ENCODE data around the gene MTURN. TPM values are rescaled to one million over a fixed set of nuclear protein-coding genes. Genes with fewer than 3 reads are reported as not detected.

MTURN gene
- total RNA-seq, 1 donor from 2014 or later: 368 TPM

- DNase-seq (ENCODE audit: low spot score in 2 of 2) (peak; percentile 74 to 79), FAIRE-seq (no peak)
Observed at GRCh38 chr7:30135301-30136116, 723 bp downstream of the MTURN start.

- DNase-seq (ENCODE audit: low spot score in 2 of 2): no peak
- FAIRE-seq: no peak
Observed at GRCh38 chr7:30136117-30136731, 1.4 kb downstream of the MTURN start.

- FAIRE-seq (no peak), DNase-seq (ENCODE audit: low spot score in 2 of 2) (no peak)
Observed at GRCh38 chr7:30136743-30137485, 2.1 kb downstream of the MTURN start.

GRCh38 chr7:30139836-30140384, 5.1 kb downstream of the MTURN start:
- no peak for FAIRE-seq
- no peak for DNase-seq (ENCODE audit: low spot score in 2 of 2)

- FAIRE-seq (no peak), DNase-seq (ENCODE audit: low spot score in 2 of 2) (no peak)
Observed at GRCh38 chr7:30140456-30140855, 5.7 kb downstream of the MTURN start.

GRCh38 chr7:30142710-30143109, 7.9 kb downstream of the MTURN start:
- FAIRE-seq: no peak
- DNase-seq (ENCODE audit: low spot score in 2 of 2): no peak

GRCh38 chr7:30143748-30144251, 9.0 kb downstream of the MTURN start:
- FAIRE-seq (no peak), DNase-seq (ENCODE audit: low spot score in 2 of 2) (no peak)

- FAIRE-seq: no peak
- no peak for DNase-seq (ENCODE audit: low spot score in 2 of 2)
Observed at GRCh38 chr7:30144657-30145306, 10.0 kb downstream of the MTURN start.

GRCh38 chr7:30145426-30145970, 10.7 kb downstream of the MTURN start:
- DNase-seq (ENCODE audit: low spot score in 2 of 2) (no peak), FAIRE-seq (no peak)

GRCh38 chr7:30146127-30146612, 11.4 kb downstream of the MTURN start:
- FAIRE-seq: no peak
- no peak for DNase-seq (ENCODE audit: low spot score in 2 of 2)

- FAIRE-seq: no peak
- no peak for DNase-seq (ENCODE audit: low spot score in 2 of 2)
Observed at GRCh38 chr7:30147223-30147622, 12.4 kb downstream of the MTURN start.

- DNase-seq (ENCODE audit: low spot score in 2 of 2) (no peak), FAIRE-seq (no peak)
Observed at GRCh38 chr7:30147785-30148184, 13.0 kb downstream of the MTURN start.

- DNase-seq (ENCODE audit: low spot score in 2 of 2) (no peak), FAIRE-seq (no peak)
Observed at GRCh38 chr7:30148426-30148825, 13.6 kb downstream of the MTURN start.

- FAIRE-seq (no peak), DNase-seq (ENCODE audit: low spot score in 2 of 2) (no peak)
Observed at GRCh38 chr7:30148951-30149459, 14.2 kb downstream of the MTURN start.

- DNase-seq (ENCODE audit: low spot score in 2 of 2): no peak
- FAIRE-seq: no peak
Observed at GRCh38 chr7:30149640-30150272, 15.0 kb downstream of the MTURN start.

- FAIRE-seq (no peak), DNase-seq (ENCODE audit: low spot score in 2 of 2) (no peak)
Observed at GRCh38 chr7:30150711-30151110, 15.9 kb downstream of the MTURN start.

- DNase-seq (ENCODE audit: low spot score in 2 of 2) (no peak), FAIRE-seq (no peak)
Observed at GRCh38 chr7:30154111-30154587, 19.4 kb downstream of the MTURN start.

- FAIRE-seq: no peak
- no peak for DNase-seq (ENCODE audit: low spot score in 2 of 2)
Observed at GRCh38 chr7:30155481-30155880, 20.7 kb downstream of the MTURN start.

GRCh38 chr7:30157204-30157603, 22.4 kb downstream of the MTURN start:
- DNase-seq (ENCODE audit: low spot score in 2 of 2) (no peak), FAIRE-seq (no peak)
